HG03378 (cell line): ENCODE data around the gene FAM241B.

Source experiments
- ATAC-seq: cut with Tn5 transposase; IDR thresholded peaks from one replicate; pipeline ENCODE4 v1.9.1; 2021; ENCODE audit warnings: mild to moderate bottlenecking, moderate library complexity; ENCODE audit not compliant: unreplicated experiment

FAM241B gene

GRCh38 chr10:69647126-69647525 lies 17.1 kb downstream of the FAM241B start:
- no peak for ATAC-seq

GRCh38 chr10:69647819-69648218 lies 17.8 kb downstream of the FAM241B start:
- no peak for ATAC-seq

- no peak for ATAC-seq
Measured at GRCh38 chr10:69648461-69648860, 18.4 kb downstream of the FAM241B start.

GRCh38 chr10:69649786-69650550 lies 19.9 kb downstream of the FAM241B start:
- ATAC-seq, result no peak

GRCh38 chr10:69650589-69651261 lies 20.7 kb downstream of the FAM241B start:
- no peak for ATAC-seq

GRCh38 chr10:69651362-69651761 lies 21.3 kb downstream of the FAM241B start:
- ATAC-seq, result no peak

GRCh38 chr10:69652111-69652856 lies 22.2 kb downstream of the FAM241B start:
- ATAC-seq, result no peak

GRCh38 chr10:69652857-69653199 lies 22.8 kb downstream of the FAM241B start:
- ATAC-seq, result no peak

GRCh38 chr10:69653561-69653960 lies 23.5 kb downstream of the FAM241B start:
- ATAC-seq, result no peak

- ATAC-seq, result no peak
Measured at GRCh38 chr10:69655124-69655867, 25.2 kb downstream of the FAM241B start.

- no peak for ATAC-seq
Measured at GRCh38 chr10:69655868-69656555, 26.0 kb downstream of the FAM241B start.

- no peak for ATAC-seq
Measured at GRCh38 chr10:69656742-69657269, 26.8 kb downstream of the FAM241B start.

- ATAC-seq, result no peak
Measured at GRCh38 chr10:69657430-69657829, 27.4 kb downstream of the FAM241B start.

GRCh38 chr10:69657866-69658265 lies 27.8 kb downstream of the FAM241B start:
- no peak for ATAC-seq

GRCh38 chr10:69659241-69660038 lies 29.4 kb downstream of the FAM241B start:
- no peak for ATAC-seq

GRCh38 chr10:69660296-69660695 lies 30.2 kb downstream of the FAM241B start:
- ATAC-seq, result no peak

- ATAC-seq, result no peak
Measured at GRCh38 chr10:69661414-69662172, 31.5 kb downstream of the FAM241B start.

- no peak for ATAC-seq
Measured at GRCh38 chr10:69662173-69662877, 32.3 kb downstream of the FAM241B start.
